ENCODE data around the gene PCDH17. TPM values are rescaled to one million over a fixed set of nuclear protein-coding genes. Genes with fewer than 3 reads are reported as not detected.

Gene PCDH17
- total RNA-seq: 25.2 TPM

GRCh38 chr13:57631596-57632275, at the start of gene PCDH17:
PCDH17 (plus strand) TSS chr13:57631744; CDS start chr13:57632547, 803 bp downstream.

All from camera-type eye (tissue), 1 donor.